GM12874 (cell line): ENCODE results near the gene PLAAT5.

Source experiments
- CTCF ChIP-seq: IDR thresholded peaks from 2 replicates; pipeline ENCODE4 v1.5.1; 2011; ENCODE audit warnings: low read depth, mild to moderate bottlenecking, control low read depth, low read length, moderate library complexity; ENCODE audit not compliant: insufficient read depth

Gene PLAAT5

GRCh38 chr11:63518548-63518947 is 27.6 kb upstream of the PLAAT5 start:
- no peak for TF ChIP-seq CTCF

GRCh38 chr11:63517156-63517555 is 26.2 kb upstream of the PLAAT5 start:
- no peak for TF ChIP-seq CTCF

- no peak for TF ChIP-seq CTCF
These were observed 25.1 kb upstream of the PLAAT5 start for GRCh38 chr11:63516109-63516508.

GRCh38 chr11:63512816-63513215 is 21.8 kb upstream of the PLAAT5 start:
- TF ChIP-seq CTCF: no peak

GRCh38 chr11:63511048-63511748 is 20.2 kb upstream of the PLAAT5 start:
- TF ChIP-seq CTCF: no peak

GRCh38 chr11:63510360-63511047 is 19.5 kb upstream of the PLAAT5 start:
- no peak for TF ChIP-seq CTCF

- no peak for TF ChIP-seq CTCF
These were observed 17.8 kb upstream of the PLAAT5 start for GRCh38 chr11:63508745-63509144.
